GM21723 (cell line): ENCODE results near the gene SPIN2A.
"Not testable (repeated sequence)": the region's sequence is repeated elsewhere in the genome, so short reads cannot be mapped to it uniquely, and the experiment has no call there.

Source experiments
- ATAC-seq: cut with Tn5 transposase; IDR thresholded peaks from one replicate; pipeline ENCODE4 v1.9.1; 2021; ENCODE audit warnings: mild to moderate bottlenecking, moderate library complexity; ENCODE audit not compliant: unreplicated experiment

Gene SPIN2A

GRCh38 chrX:57137073-57137472 is at the start of gene SPIN2A:
Gene SPIN2A (minus strand): TSS chrX:57137397. CDS start chrX:57136597, 800 bp downstream.
- ATAC-seq, result not testable (repeated sequence)

GRCh38 chrX:57178605-57179004 is 41.4 kb upstream of the SPIN2A start:
- ATAC-seq, result no peak

GRCh38 chrX:57177070-57177469 is 39.9 kb upstream of the SPIN2A start:
- ATAC-seq, result no peak

GRCh38 chrX:57172544-57172943 is 35.3 kb upstream of the SPIN2A start:
- ATAC-seq, result no peak

GRCh38 chrX:57156397-57157049 is 19.3 kb upstream of the SPIN2A start:
- no peak for ATAC-seq

GRCh38 chrX:57155171-57155570 is 18.0 kb upstream of the SPIN2A start:
- ATAC-seq, result no peak

GRCh38 chrX:57152222-57152621 is 15.0 kb upstream of the SPIN2A start:
- not testable (repeated sequence) for ATAC-seq

- no peak for ATAC-seq
These were observed 1.5 kb upstream of the SPIN2A start for GRCh38 chrX:57138674-57139073.

- no peak for ATAC-seq
These were observed 304 bp upstream of the SPIN2A start for GRCh38 chrX:57137501-57137900.

- ATAC-seq, result not testable (repeated sequence)
These were observed 608 bp downstream of the SPIN2A start for GRCh38 chrX:57136589-57136988.

GRCh38 chrX:57135287-57135686 is 1.9 kb downstream of the SPIN2A start:
- no peak for ATAC-seq

- no peak for ATAC-seq
These were observed 2.5 kb downstream of the SPIN2A start for GRCh38 chrX:57134702-57135101.

GRCh38 chrX:57133706-57134105 is 3.5 kb downstream of the SPIN2A start:
- ATAC-seq, result no peak

- ATAC-seq, result not testable (repeated sequence)
These were observed 3.9 kb downstream of the SPIN2A start for GRCh38 chrX:57133284-57133683.

- no peak for ATAC-seq
These were observed 5.2 kb downstream of the SPIN2A start for GRCh38 chrX:57132046-57132445.

GRCh38 chrX:57121816-57122215 is 15.4 kb downstream of the SPIN2A start:
- no peak for ATAC-seq

- ATAC-seq, result peak; percentile 99
These were observed 15.9 kb downstream of the SPIN2A start, which contains the start of gene SPIN2B for GRCh38 chrX:57121162-57121755. Gene SPIN2B (minus strand): TSS chrX:57121548.

GRCh38 chrX:57120619-57121161 is 16.5 kb downstream of the SPIN2A start:
- ATAC-seq, result not testable (repeated sequence)

- no peak for ATAC-seq
These were observed 17.8 kb downstream of the SPIN2A start for GRCh38 chrX:57119416-57119815.

- ATAC-seq, result not testable (repeated sequence)
These were observed 19.6 kb downstream of the SPIN2A start for GRCh38 chrX:57117566-57117965.

GRCh38 chrX:57104921-57105398 is 32.2 kb downstream of the SPIN2A start:
- no peak for ATAC-seq

GRCh38 chrX:57104406-57104805 is 32.8 kb downstream of the SPIN2A start:
- ATAC-seq, result no peak
